Transverse colon (tissue), 4 donors: ENCODE data around the gene RAB6B. TPM values are rescaled to one million over a fixed set of nuclear protein-coding genes. Genes with fewer than 3 reads are reported as not detected.

ENCODE experiments used
- DNase-seq: peaks from one replicate; pipeline ENCODE4 v3.0.0-alpha.2; 2019
- H3K27ac ChIP-seq, 4 donors: fragments of 200-600 bp; sonication (generic); 2 replicates each; pipeline ENCODE4 v1.5.1; 2016 to 2018; ENCODE audit warnings: inconsistent platforms in 4 of 4
- H3K27me3 ChIP-seq: fragments of 200-600 bp; sonication (generic); 2 replicates; pipeline ENCODE4 v1.5.1; 2017; ENCODE audit warnings: inconsistent platforms
- H3K36me3 ChIP-seq, 4 donors: fragments of 200-600 bp; sonication (generic); 2 replicates each; pipeline ENCODE4 v1.5.1; 2017 to 2019; ENCODE audit warnings: inconsistent platforms in 4 of 4
- H3K4me1 ChIP-seq, 4 donors: fragments of 200-600 bp; sonication (generic); 2 replicates each; pipeline ENCODE4 v1.5.1; 2017 to 2020; ENCODE audit warnings: inconsistent platforms in 4 of 4
- H3K4me3 ChIP-seq, 4 donors: fragments of 200-600 bp; sonication (generic); 1 replicate in 1 of 4; 2 replicates in 3 of 4; pipeline versions ENCODE4 v1.5.1 to v1.6.1; 2017 to 2019; ENCODE audit warnings: inconsistent platforms in 4 of 4
- H3K9me3 ChIP-seq, 2 donors: fragments of 200-600 bp; sonication (generic); 2 replicates each; pipeline ENCODE4 v1.5.1; 2017 to 2019; ENCODE audit warnings: inconsistent platforms in 2 of 2
- EP300 ChIP-seq: sonication (generic); formaldehyde crosslinking; IDR thresholded peaks from one replicate; pipeline ENCODE4 v1.6.1; 2017; ENCODE audit warnings: antibody characterized with exemption, low read depth
- POLR2A ChIP-seq: fragments of 450-650 bp; IDR thresholded peaks from one replicate; pipeline ENCODE4 v1.6.1; 2016; ENCODE audit warnings: antibody characterized with exemption, mild to moderate bottlenecking, moderate library complexity
- POLR2AphosphoS5 ChIP-seq, 3 donors: sonication (generic); formaldehyde crosslinking; IDR thresholded peaks; one replicate each; pipeline ENCODE4 v1.6.1; 2016; ENCODE audit warnings: antibody characterized with exemption in 3 of 3
- WGBS, 2 donors: methylation state at CpG; one replicate each; pipeline ENCODE4 v1.1.5; 2018; ENCODE audit warnings: low coverage in 1 of 2; 5-methylcytosine and 5-hydroxymethylcytosine counted together
- in situ Hi-C, 4 donors: fragments of 200-750 bp; cut with MboI; loops; one replicate each; pipeline versions ENCODE4 v1.15.0 to v1.15.1; 2017; ENCODE audit warnings: low sequenced_read_pairs in 3 of 4, low pct_ligation_motif_present in 1 of 4, low pct_unique_long_range_greater_than_20kb in 1 of 4
- intact Hi-C: fragments of 100-400 bp; cut with DNase I; formaldehyde crosslinking; loops from one replicate; pipeline ENCODE4 v1.15.1; 2023; ENCODE audit warnings: low total_unique reads
- total RNA-seq, 4 donors: library from RNA; depleted of rRNA; stranded (reverse); fragments of >200 nt; gene quantifications; one replicate each; pipeline ENCODE4 v1.1.0, GENCODE V29; 2016
- TF ChIP-seq, protein P1 (sequence below), 5 experiments: fragments of 200-600 bp in 3 of 5; fragments of 450-650 bp in 2 of 5; sonication (generic) in 3 of 5; IDR thresholded peaks; 1 replicate in 2 of 5; 2 replicates in 3 of 5; pipeline ENCODE4 v1.5.1; 2016 to 2017; ENCODE audit warnings: antibody characterized with exemption in 5 of 5, inconsistent platforms in 3 of 5, mild to moderate bottlenecking in 2 of 5, moderate library complexity in 1 of 5

RAB6B gene
- total RNA-seq, 4 donors from 2014 or later: 1.2 to 4.8 (median 2.2) TPM

- Histone ChIP-seq H3K9me3 (no peaks in the 10 kb centered on the region), H3K27me3 (no peaks in the 10 kb centered on the region), H3K4me3 (no peak overlapping the region), H3K4me1 (no peaks in the 10 kb centered on the region), H3K36me3 (no peaks in the 10 kb centered on the region), H3K27ac (no peak overlapping the region)
- intact Hi-C loops: no loop called here
- 73% methylated on average over 4 of the region's 4 CpGs; no CpG with 5 or more reads in 1 of the 2 donors for WGBS, 2 donors
- in situ Hi-C loops: no loop called here
- TF ChIP-seq EP300 (no peak), POLR2A (no peak), POLR2AphosphoS5 (IDR thresholded peaks at IDR 0.05) (no peak)
- no peak for DNase-seq
Measured at GRCh38 chr3:133872161-133872560, 23.5 kb downstream of the RAB6B start.

DNA sequence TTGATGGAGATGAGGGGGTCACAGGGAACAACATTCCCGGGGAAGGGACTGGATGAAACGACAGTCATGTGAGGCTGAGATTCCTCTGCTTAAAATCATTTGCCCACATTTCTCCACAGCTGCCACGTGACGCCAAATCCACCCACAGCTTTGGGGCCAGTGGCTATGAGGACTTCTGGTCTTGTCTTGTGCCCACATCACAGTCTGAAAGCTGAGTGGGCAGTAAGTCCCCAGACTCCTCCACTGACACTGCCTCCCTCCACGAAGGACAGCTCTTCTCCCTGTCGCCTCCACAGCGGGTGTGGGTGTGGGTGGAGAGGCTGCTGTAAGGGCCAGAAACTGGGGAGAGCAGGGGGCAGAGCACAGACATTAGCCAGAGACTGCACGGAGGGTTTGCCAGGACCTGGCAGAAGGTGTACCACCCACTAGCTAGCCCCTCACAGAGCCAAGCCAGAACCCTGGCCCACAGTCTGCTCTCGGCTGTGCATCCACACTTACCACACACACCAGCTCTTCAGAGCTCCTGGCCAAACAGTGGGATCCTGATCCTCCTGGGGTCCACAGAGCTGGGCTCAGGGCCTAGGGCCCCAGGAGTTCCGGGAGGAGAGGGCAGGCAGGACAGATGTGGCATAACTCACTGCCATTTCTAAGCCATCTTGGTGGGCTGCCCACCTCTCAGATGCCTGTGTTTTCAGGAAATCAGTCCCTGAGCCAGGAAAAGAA is 24.2 kb downstream of the RAB6B start:
- no peaks in the 10 kb centered on the region for H3K36me3 ChIP-seq
- WGBS, 2 donors: 85 to 96% methylated on average over 2 to 9 of the region's 10 CpGs
- H3K27ac ChIP-seq: no peak overlapping the region
- in situ Hi-C loops: no loop called here
- no peak overlapping the region for H3K4me3 ChIP-seq
- no peaks in the 10 kb centered on the region for H3K9me3 ChIP-seq
- DNase-seq: no peak
- H3K4me1 ChIP-seq: no peaks in the 10 kb centered on the region
- H3K27me3 ChIP-seq: no peaks in the 10 kb centered on the region
- no peak for TF ChIP-seq POLR2A
- TF ChIP-seq, protein P1, sequence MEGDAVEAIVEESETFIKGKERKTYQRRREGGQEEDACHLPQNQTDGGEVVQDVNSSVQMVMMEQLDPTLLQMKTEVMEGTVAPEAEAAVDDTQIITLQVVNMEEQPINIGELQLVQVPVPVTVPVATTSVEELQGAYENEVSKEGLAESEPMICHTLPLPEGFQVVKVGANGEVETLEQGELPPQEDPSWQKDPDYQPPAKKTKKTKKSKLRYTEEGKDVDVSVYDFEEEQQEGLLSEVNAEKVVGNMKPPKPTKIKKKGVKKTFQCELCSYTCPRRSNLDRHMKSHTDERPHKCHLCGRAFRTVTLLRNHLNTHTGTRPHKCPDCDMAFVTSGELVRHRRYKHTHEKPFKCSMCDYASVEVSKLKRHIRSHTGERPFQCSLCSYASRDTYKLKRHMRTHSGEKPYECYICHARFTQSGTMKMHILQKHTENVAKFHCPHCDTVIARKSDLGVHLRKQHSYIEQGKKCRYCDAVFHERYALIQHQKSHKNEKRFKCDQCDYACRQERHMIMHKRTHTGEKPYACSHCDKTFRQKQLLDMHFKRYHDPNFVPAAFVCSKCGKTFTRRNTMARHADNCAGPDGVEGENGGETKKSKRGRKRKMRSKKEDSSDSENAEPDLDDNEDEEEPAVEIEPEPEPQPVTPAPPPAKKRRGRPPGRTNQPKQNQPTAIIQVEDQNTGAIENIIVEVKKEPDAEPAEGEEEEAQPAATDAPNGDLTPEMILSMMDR (IDR thresholded peaks at IDR 0.05): no peak
- no peak for TF ChIP-seq EP300
- no peak for TF ChIP-seq POLR2AphosphoS5 (IDR thresholded peaks at IDR 0.05)
- intact Hi-C loops: no loop called here

GRCh38 chr3:133870822-133871221 is 24.9 kb downstream of the RAB6B start:
- H3K36me3 ChIP-seq: no peaks in the 10 kb centered on the region
- H3K27ac ChIP-seq: no peak overlapping the region
- H3K4me3 ChIP-seq: no peak overlapping the region
- intact Hi-C loops: no loop called here
- H3K4me1 ChIP-seq: no peaks in the 10 kb centered on the region
- no peak for TF ChIP-seq EP300
- no peak for TF ChIP-seq POLR2AphosphoS5 (IDR thresholded peaks at IDR 0.05)
- TF ChIP-seq, protein P1 (IDR thresholded peaks at IDR 0.05): no peak
- TF ChIP-seq POLR2A: no peak
- H3K27me3 ChIP-seq: no peaks in the 10 kb centered on the region
- in situ Hi-C loops: no loop called here
- no peaks in the 10 kb centered on the region for H3K9me3 ChIP-seq
- no peak for DNase-seq

GRCh38 chr3:133869586-133869985 is 26.1 kb downstream of the RAB6B start:
- Histone ChIP-seq H3K4me3 (no peak overlapping the region), H3K36me3 (no peaks in the 10 kb centered on the region), H3K9me3 (no peaks in the 10 kb centered on the region), H3K4me1 (no peaks in the 10 kb centered on the region), H3K27ac (no peak overlapping the region), H3K27me3 (no peaks in the 10 kb centered on the region)
- WGBS, 2 donors: 96 to 100% methylated on average over 2 to 6 of the region's 6 CpGs
- in situ Hi-C loops (no loop called here), intact Hi-C loops (no loop called here)
- no peak for DNase-seq
- TF ChIP-seq POLR2A (no peak), EP300 (no peak), POLR2AphosphoS5 (IDR thresholded peaks at IDR 0.05) (no peak)
- TF ChIP-seq, protein P1 (IDR thresholded peaks at IDR 0.05): no peak
